Muscle layer of duodenum (tissue), 2 donors: ENCODE data around the gene CDT1.

Experiments
- H3K27ac ChIP-seq: one replicate; pipeline ENCODE4 v1.7.0; 2013; ENCODE audit warnings: mild to moderate bottlenecking, low read length
- H3K27me3 ChIP-seq: one replicate; pipeline ENCODE4 v1.7.0; 2013; ENCODE audit warnings: low read depth, mild to moderate bottlenecking, control low read depth, low read length
- H3K36me3 ChIP-seq, 2 donors: one replicate each; pipeline ENCODE4 v1.7.0; 2013; ENCODE audit warnings: low read length in 2 of 2, control low read depth in 1 of 2, mild to moderate bottlenecking in 1 of 2; ENCODE audit not compliant: insufficient read depth in 2 of 2, control insufficient read depth in 1 of 2
- H3K4me1 ChIP-seq, 2 donors: one replicate each; pipeline ENCODE4 v1.7.0; 2013; ENCODE audit warnings: low read length in 2 of 2, mild to moderate bottlenecking in 2 of 2, control low read depth in 1 of 2, moderate library complexity in 1 of 2; ENCODE audit not compliant: insufficient read depth in 2 of 2, control insufficient read depth in 1 of 2
- H3K4me3 ChIP-seq, 2 donors: one replicate each; pipeline ENCODE4 v1.7.0; 2013; ENCODE audit warnings: low read length in 2 of 2, low read depth in 1 of 2, mild to moderate bottlenecking in 1 of 2
- H3K9me3 ChIP-seq, 2 donors: one replicate each; pipeline ENCODE4 v1.7.0; 2013; ENCODE audit warnings: low read length in 2 of 2, control low read depth in 1 of 2, mild to moderate bottlenecking in 1 of 2; ENCODE audit not compliant: control insufficient read depth in 1 of 2
- donor health status: healthy.

Gene CDT1

DNA sequence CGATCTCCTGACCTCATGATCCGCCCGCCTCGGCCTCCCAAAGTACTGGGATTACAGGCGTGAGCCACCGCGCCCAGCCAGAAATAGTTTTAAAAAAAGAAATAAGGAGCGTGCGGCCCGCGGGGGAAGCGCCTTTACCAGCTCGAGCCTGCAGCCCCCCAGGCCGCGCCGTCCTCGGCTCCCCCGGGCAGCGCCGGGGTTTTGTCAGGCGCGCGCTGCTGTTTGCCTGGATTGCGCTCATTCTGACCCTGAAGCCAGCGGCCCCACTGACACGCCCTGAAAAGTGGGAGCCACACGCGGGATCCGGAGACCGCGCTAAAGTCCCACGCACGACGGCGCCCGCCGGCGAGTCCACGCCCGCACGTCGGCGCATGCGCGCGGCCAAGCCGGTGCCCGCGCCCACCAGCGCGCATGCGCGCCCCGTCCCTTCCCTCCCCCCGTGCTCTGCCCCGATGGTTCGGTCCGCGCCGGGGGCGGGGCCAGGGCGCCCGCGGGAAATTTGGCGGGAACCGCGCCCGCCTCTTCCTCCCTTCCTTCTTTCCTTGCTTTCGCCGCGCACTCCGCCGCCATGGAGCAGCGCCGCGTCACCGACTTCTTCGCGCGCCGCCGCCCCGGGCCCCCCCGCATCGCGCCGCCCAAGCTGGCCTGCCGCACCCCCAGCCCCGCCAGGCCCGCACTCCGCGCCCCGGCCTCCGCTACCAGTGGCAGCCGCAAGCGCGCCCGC is at the start of gene CDT1:
CDT1 (plus strand) TSS at position 526 of the 724 bp plus-strand sequence; CDS start at position 569, 43 bp downstream.
- no peak within 1 kb of the TSS for H3K27ac ChIP-seq
- peaks cover 0 to 12% of the 10 kb centered on the region in 2 donors for H3K4me1 ChIP-seq
- H3K9me3 ChIP-seq, result no peaks in the 10 kb centered on the region
- H3K36me3 ChIP-seq, result no peaks in the 10 kb centered on the region
- H3K27me3 ChIP-seq, result no peaks in the 10 kb centered on the region
- H3K4me3 ChIP-seq, result peak within 1 kb of the TSS; percentile 44 to 68

DNA sequence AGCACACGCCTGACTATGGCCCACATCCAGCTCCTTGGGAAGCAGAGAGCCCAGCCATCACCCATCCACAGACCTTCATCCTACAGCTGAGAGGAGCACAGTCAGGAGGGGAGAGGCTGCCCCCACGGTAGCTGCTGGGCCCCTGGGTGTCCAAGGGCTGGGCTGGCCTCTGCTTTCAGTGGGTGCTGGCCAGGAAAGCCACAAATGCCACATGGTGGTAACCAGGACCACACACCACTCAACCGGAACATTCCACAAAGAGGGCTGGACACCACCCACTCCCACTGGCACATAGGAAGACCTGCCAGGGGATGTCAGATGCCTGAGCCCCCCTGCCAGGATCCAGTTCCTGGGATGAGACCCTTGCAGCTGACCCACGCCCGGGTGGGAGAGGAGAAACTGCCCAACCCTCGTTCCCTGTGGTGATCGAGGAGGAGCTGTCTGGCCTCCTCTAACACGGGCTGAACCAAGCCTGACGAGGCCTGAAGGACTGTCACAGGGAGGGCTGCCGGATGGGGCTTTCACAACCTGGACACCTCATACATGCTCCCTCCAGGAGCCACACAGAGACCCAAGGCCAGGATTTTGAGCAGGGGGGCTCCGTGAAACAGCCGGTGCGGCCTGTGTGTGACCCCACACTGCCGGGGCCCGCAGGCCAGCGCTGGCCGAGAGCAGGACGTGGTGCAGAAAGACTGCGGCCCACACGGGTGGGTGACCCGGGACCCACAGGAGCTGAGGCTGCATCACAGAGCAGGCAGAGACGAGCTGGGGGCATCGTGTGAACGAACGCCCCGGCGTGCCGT is 49.3 kb upstream of the CDT1 start:
- Histone ChIP-seq H3K4me1 (peaks cover 0 to 13% of the 10 kb centered on the region in 2 donors), H3K27ac (no peak overlapping the region), H3K4me3 (no peak overlapping the region), H3K36me3 (peaks cover 0 to 9% of the 10 kb centered on the region in 2 donors), H3K27me3 (no peaks in the 10 kb centered on the region), H3K9me3 (no peaks in the 10 kb centered on the region)

- Histone ChIP-seq H3K36me3 (peaks cover 0 to 9% of the 10 kb centered on the region in 2 donors), H3K4me3 (no peak overlapping the region), H3K9me3 (no peaks in the 10 kb centered on the region), H3K4me1 (peaks cover 0 to 21% of the 10 kb centered on the region in 2 donors), H3K27ac (no peak overlapping the region), H3K27me3 (no peaks in the 10 kb centered on the region)
These were observed 48.5 kb upstream of the CDT1 start for GRCh38 chr16:88754912-88755744.

DNA sequence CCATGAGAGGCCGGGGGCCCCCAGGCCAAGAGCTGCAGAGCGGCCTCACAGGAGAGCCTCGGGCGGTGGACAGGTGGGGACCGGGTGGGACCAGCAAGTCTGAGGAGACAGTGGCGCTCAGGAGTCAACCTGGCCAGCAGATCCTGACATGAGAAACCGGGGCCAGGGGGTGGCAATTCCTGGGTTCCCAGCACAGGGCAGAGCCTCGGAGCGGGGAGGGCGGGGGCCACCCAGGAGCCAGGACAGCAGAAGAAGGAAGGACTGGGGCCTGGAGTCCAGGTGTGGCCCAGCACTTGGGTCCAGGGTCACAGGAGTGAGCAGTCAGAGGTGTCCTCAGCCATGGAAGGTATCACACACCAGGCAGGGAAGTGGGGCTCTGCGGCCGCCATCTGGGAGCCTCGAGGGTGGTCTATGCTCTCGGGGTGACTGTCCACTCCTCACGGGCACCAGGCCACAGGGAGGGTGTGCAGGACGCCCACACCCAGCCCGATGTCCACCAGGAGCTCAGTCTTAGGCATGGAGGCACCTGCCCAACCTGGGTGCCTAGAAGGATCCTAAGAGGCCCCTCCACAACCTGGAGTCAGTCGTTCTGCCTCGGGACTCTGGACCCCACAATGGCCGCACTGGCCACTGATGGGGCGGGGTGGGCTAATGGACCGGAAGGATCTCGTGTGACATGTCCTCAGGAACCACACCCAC is 47.7 kb upstream of the CDT1 start:
- Histone ChIP-seq H3K4me3 (no peak overlapping the region), H3K36me3 (peaks cover 0 to 9% of the 10 kb centered on the region in 2 donors), H3K27ac (no peak overlapping the region), H3K4me1 (peaks cover 0 to 28% of the 10 kb centered on the region in 2 donors), H3K27me3 (no peaks in the 10 kb centered on the region), H3K9me3 (no peaks in the 10 kb centered on the region)

DNA sequence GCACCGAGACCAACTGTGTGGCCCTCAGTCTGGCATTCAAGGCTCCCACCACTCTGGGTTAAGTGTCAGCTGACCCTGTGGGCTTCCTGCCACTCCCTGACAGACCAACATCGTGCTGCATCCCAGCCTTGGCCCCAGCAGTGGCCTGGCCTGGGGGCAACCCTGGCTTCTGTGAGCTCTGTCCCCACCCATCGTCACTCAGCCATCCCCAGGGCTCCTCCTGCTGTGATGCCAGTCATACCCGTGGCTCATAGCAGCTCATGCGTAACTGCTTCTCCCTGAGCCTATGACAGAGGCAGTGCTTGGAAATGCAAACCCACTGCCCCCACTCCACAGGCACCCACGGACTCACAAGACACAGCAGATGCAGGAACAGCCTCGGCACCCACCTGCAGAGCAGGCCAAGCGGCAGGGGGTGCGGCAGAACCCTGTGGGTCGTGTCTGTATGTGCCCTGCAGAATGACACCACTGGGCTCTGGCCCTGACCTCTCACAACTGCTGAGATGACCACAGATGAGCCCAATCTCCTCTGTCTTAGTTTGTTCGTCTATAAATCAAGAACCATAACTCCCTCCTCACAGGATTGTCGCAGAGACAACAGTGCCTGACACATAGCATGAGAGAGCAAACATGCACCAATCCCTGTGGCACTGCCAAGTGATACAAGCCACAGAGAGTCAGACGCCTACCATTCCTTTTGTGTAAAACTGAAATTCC is 45.2 kb upstream of the CDT1 start:
- H3K36me3 ChIP-seq, result no peaks in the 10 kb centered on the region

GRCh38 chr16:88758944-88759244 is 44.7 kb upstream of the CDT1 start:
- no peaks in the 10 kb centered on the region for H3K36me3 ChIP-seq
- no peaks in the 10 kb centered on the region for H3K9me3 ChIP-seq
- no peak overlapping the region for H3K27ac ChIP-seq
- H3K27me3 ChIP-seq, result no peaks in the 10 kb centered on the region
- H3K4me3 ChIP-seq, result peak overlapping the region; percentile 19
- peaks cover 0 to 48% of the 10 kb centered on the region in 2 donors for H3K4me1 ChIP-seq

More for the DNA sequence above, 45.2 kb upstream of the CDT1 start:
- H3K27me3 ChIP-seq, result no peaks in the 10 kb centered on the region
- no peaks in the 10 kb centered on the region for H3K9me3 ChIP-seq
- H3K27ac ChIP-seq, result peak overlapping the region; percentile 31
- H3K4me3 ChIP-seq, result no peak overlapping the region
- H3K4me1 ChIP-seq, result peaks cover 0 to 48% of the 10 kb centered on the region in 2 donors

DNA sequence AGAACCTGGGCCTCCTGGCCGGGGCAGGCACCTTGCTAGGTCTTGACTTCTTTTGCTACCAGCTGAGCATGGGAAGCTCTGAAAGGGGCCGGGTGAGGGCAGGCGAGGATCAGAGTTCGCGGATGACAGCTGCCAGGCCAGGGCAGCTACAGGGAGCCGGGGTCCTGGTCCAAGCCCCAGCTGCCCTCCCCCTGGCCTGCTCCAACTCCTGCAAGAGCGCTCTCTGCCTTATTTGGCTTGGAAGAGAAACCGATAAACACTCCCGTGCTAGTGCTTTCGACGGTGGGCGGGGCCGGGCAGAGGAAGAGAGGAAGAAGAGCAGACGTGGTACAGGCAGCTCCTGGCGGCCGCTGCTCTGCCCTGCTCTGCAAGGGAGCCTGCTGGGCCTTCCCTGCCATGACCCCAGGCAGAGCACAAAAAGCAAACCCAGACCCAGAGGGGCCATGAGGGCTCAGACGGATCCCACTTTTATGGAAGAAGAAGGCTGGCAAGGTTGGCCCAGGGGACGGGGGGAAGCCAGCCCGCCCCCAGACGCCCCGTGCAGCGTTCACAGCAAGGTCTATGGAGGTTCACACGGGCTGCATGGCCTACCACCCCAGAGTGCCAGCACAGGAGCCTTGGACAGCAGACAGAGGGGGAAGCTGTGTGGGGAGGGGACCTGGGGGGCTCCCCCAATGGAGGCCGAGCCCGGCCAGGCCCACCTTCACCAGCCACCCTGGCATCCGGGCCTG is 44.2 kb upstream of the CDT1 start:
- H3K27ac ChIP-seq, result no peak overlapping the region
- H3K4me3 ChIP-seq, result peak overlapping the region; percentile 19
- H3K36me3 ChIP-seq, result no peaks in the 10 kb centered on the region
- H3K4me1 ChIP-seq, result peaks cover 0 to 48% of the 10 kb centered on the region in 2 donors
- H3K9me3 ChIP-seq, result no peaks in the 10 kb centered on the region
- no peaks in the 10 kb centered on the region for H3K27me3 ChIP-seq

DNA sequence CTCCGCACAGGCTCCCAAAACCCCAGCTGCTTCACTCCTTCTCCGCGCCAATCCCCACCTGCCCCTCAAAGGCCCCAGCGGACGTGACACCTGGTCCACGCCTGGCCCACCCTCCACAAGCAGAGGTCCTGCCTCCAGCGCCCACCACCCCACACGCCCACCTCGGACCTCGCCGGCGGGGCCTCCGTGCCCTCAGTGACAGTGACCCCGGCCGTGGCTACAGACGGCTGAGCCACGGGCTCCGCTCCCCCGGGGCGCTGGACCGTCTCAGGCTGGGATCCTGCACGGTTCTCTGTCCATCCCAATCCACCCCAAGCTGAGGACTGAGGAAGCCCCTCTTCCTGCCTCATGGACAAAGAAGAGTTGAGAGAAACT is 43.6 kb upstream of the CDT1 start:
- Histone ChIP-seq H3K4me3 (peak overlapping the region in 1 of 2 donors; percentile 19), H3K9me3 (no peaks in the 10 kb centered on the region), H3K4me1 (peaks cover 0 to 46% of the 10 kb centered on the region in 2 donors), H3K27ac (peak overlapping the region; percentile 8), H3K36me3 (no peaks in the 10 kb centered on the region), H3K27me3 (no peaks in the 10 kb centered on the region)

DNA sequence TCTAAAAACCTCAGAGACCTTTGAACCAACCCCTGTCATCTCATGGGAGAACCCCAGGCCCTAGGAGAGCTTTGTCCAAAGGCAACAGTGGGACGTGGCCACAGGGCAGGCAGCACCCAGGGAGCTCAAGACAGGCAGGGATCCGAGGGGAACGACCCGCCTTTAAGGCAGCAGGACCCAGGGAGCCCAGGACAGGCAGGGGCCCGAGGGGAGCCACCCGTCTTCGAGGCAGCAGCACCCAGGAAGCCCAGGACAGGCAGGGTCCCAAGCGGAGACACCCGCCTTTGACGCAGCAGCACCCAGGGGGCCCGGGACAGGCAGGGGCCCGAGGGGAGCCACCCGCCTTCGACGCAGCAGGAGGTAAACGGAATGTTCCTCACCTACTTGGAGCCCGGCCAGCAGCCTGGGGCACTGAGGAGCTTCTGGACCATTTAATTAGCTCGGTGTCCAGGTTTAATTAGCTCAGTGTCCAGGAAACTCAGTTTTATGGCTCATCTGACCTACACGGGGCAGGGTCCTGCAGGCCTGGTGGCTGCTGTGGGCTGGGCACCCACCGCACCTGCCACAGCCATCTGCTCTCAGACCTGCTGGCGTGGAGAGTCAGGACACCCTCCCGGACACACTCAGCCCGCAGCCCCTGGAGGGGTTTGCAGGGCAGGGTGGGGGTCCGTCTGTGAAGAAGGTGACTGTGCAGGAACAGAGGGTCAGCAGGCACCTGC is 43.0 kb upstream of the CDT1 start:
- no peaks in the 10 kb centered on the region for H3K36me3 ChIP-seq
- H3K27me3 ChIP-seq, result no peaks in the 10 kb centered on the region
- peaks cover 0 to 49% of the 10 kb centered on the region in 2 donors for H3K4me1 ChIP-seq
- H3K4me3 ChIP-seq, result peak overlapping the region in 1 of 2 donors; percentile 19
- H3K27ac ChIP-seq, result peak overlapping the region; percentile 8
- H3K9me3 ChIP-seq, result no peaks in the 10 kb centered on the region
